ENCODE results near the gene CISD2. TPM values are rescaled to one million over a fixed set of nuclear protein-coding genes. Genes with fewer than 3 reads are reported as not detected.
A peak's percentile ranks its signal among the peaks of the same experiment; 100 is the strongest.
"Not testable (repeated sequence)": the region's sequence is repeated elsewhere in the genome, so short reads cannot be mapped to it uniquely, and the experiment has no call there.

CISD2 gene
- total RNA-seq, 2 experiments from 2014 or later: 31.9 to 42.3 TPM

DNA sequence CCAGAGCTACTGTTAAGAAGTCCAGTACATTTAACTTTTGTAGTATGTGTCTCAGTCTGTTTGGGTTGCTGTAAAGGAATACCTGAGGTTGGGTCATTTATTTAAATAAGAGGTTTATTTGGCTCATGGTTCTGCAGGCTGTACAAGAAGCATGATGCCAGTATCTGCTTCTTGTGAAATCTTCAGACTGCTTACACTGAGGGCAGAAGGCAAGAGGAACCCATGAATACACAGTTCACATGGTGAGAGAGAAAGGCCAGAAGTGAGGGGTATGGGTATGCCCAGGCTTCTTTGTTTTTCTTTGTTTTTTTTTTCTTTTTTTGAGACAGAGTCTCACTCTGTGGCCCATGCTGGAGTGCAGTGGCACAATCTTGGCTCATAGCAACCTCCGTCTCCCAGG is 6.0 kb upstream of the CISD2 start:
- no peak for DNase-seq
- no peak overlapping the region for H3K4me3 Mint-ChIP-seq
- CTCF ChIA-PET: no interaction called here
- peaks cover 66% of the 10 kb centered on the region for H3K36me3 Mint-ChIP-seq
- no peak for ATAC-seq
- no peak overlapping the region for H3K27ac Mint-ChIP-seq
- H3K9me3 Mint-ChIP-seq (ENCODE audit: low read depth): peaks cover 21% of the 10 kb centered on the region
- H3K4me1 Mint-ChIP-seq: peaks cover 36% of the 10 kb centered on the region
- no peaks in the 10 kb centered on the region for H3K27me3 Mint-ChIP-seq

DNA sequence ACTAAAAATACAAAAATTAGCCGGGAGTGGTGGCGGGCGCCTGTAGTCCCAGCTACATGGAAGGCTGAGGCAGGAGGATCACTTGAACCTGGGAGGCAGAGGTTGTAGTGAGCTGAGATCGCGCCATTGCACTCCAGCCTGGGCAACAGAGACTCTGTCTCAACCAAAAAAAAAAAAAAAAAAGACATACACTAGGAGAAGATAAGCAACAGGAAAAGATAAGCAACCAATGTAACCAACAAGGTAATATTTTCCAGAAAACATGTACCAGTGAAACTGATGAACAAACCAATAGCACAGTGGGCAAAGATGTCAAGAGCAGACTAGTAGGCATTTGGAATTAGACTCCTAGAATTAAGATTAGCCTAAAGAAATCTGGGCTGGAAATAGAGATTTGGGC is 3.5 kb upstream of the CISD2 start:
- H3K27ac Mint-ChIP-seq: peak overlapping the region; percentile 57
- CTCF ChIA-PET: interaction anchor here (5.4 kb wide), 1 partner anchor 37 kb away, joined by 36 read pairs; the partner anchor contains the start of gene UBE2D3
- peaks cover 52% of the 10 kb centered on the region for H3K36me3 Mint-ChIP-seq
- DNase-seq; H3K9me3 Mint-ChIP-seq (ENCODE audit: low read depth); H3K27me3 Mint-ChIP-seq; H3K4me3 Mint-ChIP-seq; ATAC-seq: not testable (repeated sequence)
- H3K4me1 Mint-ChIP-seq: peaks cover 39% of the 10 kb centered on the region

DNA sequence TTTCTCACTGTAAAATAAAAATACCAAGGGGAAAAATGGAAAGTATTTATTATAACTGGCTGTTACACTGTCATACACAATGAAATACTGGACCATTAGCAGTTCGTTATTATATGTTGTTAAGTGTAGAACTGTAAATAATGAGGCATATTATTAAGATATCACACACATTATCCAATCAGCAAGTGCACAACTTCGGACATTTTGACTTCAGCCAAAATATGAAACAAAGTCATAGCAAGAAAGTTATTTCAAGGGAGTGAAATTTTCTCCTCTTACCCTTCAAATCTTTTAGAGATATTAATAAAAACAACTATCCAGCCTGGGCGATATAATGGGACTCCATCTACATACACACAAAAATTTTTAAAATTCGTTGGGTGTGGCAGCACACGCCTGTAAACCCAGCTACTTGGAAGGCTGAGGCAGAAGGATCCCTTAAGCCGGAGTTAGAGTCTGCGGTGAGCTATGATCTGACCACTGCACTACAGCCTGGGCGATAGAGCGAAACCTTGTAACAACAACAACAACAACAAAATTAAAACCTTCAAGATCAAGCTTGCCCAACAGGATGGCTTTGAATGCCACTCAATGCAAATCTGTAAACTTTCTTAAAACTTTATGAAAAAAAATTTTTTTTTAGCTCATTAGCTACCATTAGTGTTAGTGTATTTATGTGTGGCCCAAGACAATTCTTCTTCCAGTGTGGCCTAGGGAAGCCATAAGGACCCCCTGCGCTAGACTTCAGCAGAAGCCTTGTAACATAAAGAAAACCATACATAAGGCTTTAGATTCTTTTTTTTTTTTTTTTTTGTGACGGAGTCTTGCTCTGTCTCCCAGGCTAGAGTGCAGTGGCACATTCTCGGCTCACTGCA is 1.3 kb upstream of the CISD2 start:
- H3K4me1 Mint-ChIP-seq: peaks cover 50% of the 10 kb centered on the region
- peak overlapping the region; percentile 90 for H3K4me3 Mint-ChIP-seq
- peaks cover 42% of the 10 kb centered on the region for H3K36me3 Mint-ChIP-seq
- ATAC-seq (no peak), DNase-seq (peak; percentile 42)
- H3K27ac Mint-ChIP-seq: peak overlapping the region; percentile 99
- H3K9me3 Mint-ChIP-seq (ENCODE audit: low read depth): peaks cover 2% of the 10 kb centered on the region
- CTCF ChIA-PET: interaction anchor here (3.2 to 5.4 kb wide), 2 partner anchors 39 to 43 kb away, joined by 14 to 36 read pairs; partner anchors contain the start of gene UBE2D3
- no peaks in the 10 kb centered on the region for H3K27me3 Mint-ChIP-seq

DNA sequence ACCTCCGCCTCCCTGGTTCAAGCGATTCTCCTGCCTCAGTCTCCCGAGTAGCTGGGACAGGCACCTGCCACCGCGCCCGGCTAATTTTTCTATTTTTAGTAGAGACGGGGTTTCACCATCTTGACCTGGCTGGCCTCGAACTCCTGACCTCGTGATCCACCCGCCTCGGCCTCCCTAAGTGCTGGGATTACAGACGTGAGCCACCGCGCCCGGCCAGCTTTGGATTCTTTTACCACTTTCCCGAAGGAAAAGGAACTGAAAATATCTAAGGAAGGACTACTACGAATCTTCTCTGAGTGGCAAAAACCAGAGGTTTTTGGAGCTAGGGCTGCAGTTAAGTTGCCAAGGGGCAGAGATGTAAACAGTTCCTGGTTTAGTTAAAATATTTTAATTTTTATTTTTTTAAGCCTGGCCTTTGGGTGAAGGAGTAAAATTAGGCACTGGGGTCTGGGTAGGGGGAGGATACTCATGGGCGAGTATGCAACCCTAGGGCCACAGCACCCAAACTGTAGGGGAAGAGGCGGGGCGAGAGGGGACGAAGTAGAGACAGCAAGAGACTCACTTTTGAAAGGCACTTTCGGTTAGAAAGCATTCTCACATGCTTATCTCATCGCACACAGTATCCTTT is 525 bp upstream of the CISD2 start:
- Mint-ChIP-seq H3K4me1 (peaks cover 54% of the 10 kb centered on the region), H3K9me3 (ENCODE audit: low read depth) (no peaks in the 10 kb centered on the region), H3K36me3 (peaks cover 43% of the 10 kb centered on the region), H3K4me3 (peak overlapping the region; percentile 90), H3K27ac (peak overlapping the region; percentile 99), H3K27me3 (no peaks in the 10 kb centered on the region)
- ATAC-seq (no peak), DNase-seq (peak; percentile 45)
- CTCF ChIA-PET: interaction anchor here (0.6 to 5.4 kb wide), 5 partner anchors 10 to 231 kb away, joined by 3 to 36 read pairs (median 5); partner anchors contain the start of genes BDH2 and UBE2D3

DNA sequence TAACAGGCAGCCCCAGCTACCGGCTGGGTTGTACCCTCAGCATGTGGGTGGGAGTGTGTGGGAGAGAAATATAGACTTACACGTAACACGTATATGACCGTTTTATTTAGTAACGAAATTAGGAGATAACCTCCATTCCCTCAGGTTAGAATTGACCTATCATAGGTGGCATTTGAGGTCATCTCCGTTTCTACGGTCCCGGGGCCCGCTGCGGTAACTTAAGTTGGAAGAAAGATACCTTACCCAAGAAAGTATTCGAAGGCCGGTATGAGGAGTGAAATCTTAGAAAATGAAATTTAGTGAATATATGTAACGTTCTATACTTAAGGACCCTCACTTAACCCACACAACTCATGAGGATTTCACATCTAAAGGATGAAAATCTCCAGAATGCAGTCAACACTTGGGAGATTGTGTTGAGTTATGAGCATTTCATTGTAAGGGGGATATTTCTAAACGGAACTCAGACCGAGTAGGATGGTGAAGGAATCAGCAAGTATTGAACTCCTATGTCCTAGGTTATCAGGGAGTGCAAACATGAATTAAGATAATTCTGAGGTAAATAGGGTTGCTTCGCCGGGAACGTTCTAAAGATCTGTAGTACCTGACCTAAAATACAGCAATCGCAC is 891 bp downstream of the CISD2 start:
- no peaks in the 10 kb centered on the region for H3K27me3 Mint-ChIP-seq
- no peak for DNase-seq

DNA sequence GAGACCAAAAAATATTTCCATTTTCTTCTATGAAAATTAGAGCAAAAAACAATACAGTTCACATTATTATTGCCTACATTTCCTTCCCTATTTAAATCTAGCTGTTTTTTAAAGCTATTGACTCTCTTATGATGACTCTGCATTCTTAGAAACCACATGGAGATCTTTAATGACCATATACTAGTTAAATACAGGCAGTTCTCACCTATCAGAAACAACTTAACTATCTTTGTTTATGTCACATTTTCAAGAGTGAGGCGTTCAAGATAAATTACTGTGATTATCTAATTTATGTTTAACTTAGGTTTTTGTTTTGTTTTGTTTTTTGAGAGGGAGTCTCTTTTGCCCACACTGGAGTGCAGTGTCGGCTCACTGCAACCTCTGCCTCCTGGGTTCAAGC is 3.0 kb downstream of the CISD2 start:
- H3K4me3 Mint-ChIP-seq: no peak overlapping the region
- no peak for DNase-seq
- no peak for ATAC-seq
- peaks cover 31% of the 10 kb centered on the region for H3K4me1 Mint-ChIP-seq
- H3K27ac Mint-ChIP-seq: peak overlapping the region; percentile 48
- CTCF ChIA-PET: interaction anchor here (1.2 to 1.3 kb wide), 2 partner anchors 35 to 44 kb away, joined by 3 read pairs; no protein-coding TSS in a partner anchor
- H3K27me3 Mint-ChIP-seq: no peaks in the 10 kb centered on the region
- peaks cover 3% of the 10 kb centered on the region for H3K9me3 Mint-ChIP-seq (ENCODE audit: low read depth)
- H3K36me3 Mint-ChIP-seq: peaks cover 51% of the 10 kb centered on the region

More for the DNA sequence above, 891 bp downstream of the CISD2 start:
- Mint-ChIP-seq H3K9me3 (ENCODE audit: low read depth) (no peaks in the 10 kb centered on the region), H3K4me3 (peak overlapping the region; percentile 90), H3K27ac (peak overlapping the region; percentile 99), H3K36me3 (peaks cover 45% of the 10 kb centered on the region), H3K4me1 (peaks cover 49% of the 10 kb centered on the region)
- no peak for ATAC-seq
- CTCF ChIA-PET: interaction anchor here (0.6 to 5.4 kb wide), 7 partner anchors 11 to 230 kb away, joined by 3 to 36 read pairs (median 3); partner anchors contain the start of genes BDH2 and UBE2D3

DNA sequence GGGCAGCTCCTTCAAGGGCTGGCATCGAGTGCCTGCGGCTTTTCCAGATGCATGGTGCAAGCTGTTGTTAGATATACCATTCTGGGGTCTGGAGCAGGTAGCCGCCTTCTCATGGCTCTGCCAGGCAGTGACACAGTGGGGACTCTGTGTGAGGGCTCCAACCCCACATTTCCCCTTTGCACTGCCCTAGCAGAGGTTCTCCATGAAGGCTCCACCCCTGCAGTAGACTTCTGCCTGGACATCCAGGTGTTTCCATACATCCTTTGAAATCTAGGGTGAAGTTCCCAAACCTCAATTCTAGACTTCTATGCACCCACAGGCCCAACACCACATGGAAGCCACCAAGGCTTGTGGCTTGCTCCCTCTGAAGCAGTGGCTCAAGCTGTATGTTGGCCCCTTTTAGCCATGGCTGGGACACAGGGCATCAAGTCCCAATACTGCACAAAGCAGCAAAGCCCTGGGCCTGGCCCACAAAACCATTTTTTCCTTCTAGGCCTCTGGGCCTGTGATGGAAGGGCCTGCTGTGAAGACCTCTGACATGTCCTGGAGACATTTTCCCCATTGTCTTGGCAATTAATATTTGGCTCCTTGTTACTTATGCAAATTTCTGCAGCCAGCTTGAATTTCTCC is 8.8 kb downstream of the CISD2 start:
- CTCF ChIA-PET, H3K27me3 Mint-ChIP-seq, H3K4me3 Mint-ChIP-seq, DNase-seq, ATAC-seq, H3K27ac Mint-ChIP-seq: not testable (repeated sequence)
- Mint-ChIP-seq H3K4me1 (peaks cover 14% of the 10 kb centered on the region), H3K36me3 (peaks cover 71% of the 10 kb centered on the region), H3K9me3 (ENCODE audit: low read depth) (peaks cover 11% of the 10 kb centered on the region)

DNA sequence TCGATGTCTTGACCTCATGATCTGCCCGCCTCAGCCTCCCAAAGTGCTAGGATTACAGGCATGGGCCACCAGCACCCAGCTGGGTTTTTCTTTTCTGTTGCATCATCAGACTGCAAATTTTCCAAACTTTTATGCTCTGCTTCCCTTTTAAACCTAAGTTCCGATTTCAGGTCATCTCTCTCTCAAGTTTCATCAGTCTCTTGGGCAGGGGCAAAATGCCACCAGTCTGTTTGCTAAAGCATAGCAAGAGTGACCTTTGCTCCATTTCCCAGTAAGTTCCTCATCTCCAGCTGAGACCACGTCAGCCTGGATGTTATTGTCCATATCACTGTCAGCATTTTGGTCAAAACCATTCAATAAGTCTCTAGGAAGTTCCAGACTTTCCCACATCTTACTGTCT is 9.6 kb downstream of the CISD2 start:
- DNase-seq, ATAC-seq, H3K27me3 Mint-ChIP-seq, H3K4me3 Mint-ChIP-seq, H3K27ac Mint-ChIP-seq, CTCF ChIA-PET: not testable (repeated sequence)
- Mint-ChIP-seq H3K9me3 (ENCODE audit: low read depth) (peaks cover 11% of the 10 kb centered on the region), H3K4me1 (peaks cover 10% of the 10 kb centered on the region), H3K36me3 (peaks cover 68% of the 10 kb centered on the region)

DNA sequence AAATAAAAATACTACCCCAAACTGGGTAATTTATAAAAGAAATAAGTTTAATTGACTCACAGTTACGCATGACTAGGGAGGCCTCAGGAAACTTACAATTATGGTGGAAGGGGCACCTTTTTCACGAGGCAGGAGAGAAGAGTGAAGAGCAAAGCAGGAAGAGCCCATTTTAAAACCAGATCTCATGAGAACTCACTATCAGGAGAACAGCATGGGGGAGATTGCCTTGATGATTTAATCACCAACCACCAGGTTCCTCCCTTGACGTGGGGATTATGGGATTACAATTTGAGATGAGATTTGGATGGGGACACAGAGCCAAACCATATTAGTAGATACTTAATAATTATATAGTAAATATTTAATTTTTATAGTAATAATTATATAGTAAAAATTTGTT is 10.1 kb downstream of the CISD2 start:
- DNase-seq: no peak
- peaks cover 11% of the 10 kb centered on the region for H3K9me3 Mint-ChIP-seq (ENCODE audit: low read depth)
- peaks cover 9% of the 10 kb centered on the region for H3K4me1 Mint-ChIP-seq
- no peak overlapping the region for H3K4me3 Mint-ChIP-seq
- peaks cover 64% of the 10 kb centered on the region for H3K36me3 Mint-ChIP-seq
- ATAC-seq: no peak
- no peaks in the 10 kb centered on the region for H3K27me3 Mint-ChIP-seq
- no peak overlapping the region for H3K27ac Mint-ChIP-seq
- CTCF ChIA-PET: no interaction called here

DNA sequence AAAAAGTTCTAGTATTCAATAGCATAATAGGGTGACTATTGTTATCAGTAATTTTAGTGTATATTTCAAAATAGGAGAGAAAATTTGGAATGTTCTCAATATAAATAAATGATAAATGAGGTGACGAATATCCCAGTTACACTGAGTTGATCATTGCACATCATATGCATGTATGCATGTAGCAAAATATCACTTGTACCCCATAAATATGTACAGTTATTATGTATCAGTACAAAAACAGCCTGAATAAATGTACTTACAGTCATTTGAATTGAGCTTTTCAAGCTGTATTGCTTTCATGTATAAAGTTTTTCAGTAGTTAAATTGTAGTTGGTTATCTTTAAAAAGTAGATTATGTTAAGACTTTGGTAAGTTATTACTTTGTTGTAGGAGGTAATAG is 12.6 kb downstream of the CISD2 start:
- CTCF ChIA-PET: interaction anchor here (0.9 kb wide), 1 partner anchor 12 kb away, joined by 3 read pairs; no protein-coding TSS in a partner anchor
- Mint-ChIP-seq H3K36me3 (peaks cover 47% of the 10 kb centered on the region), H3K9me3 (ENCODE audit: low read depth) (peaks cover 11% of the 10 kb centered on the region)

DNA sequence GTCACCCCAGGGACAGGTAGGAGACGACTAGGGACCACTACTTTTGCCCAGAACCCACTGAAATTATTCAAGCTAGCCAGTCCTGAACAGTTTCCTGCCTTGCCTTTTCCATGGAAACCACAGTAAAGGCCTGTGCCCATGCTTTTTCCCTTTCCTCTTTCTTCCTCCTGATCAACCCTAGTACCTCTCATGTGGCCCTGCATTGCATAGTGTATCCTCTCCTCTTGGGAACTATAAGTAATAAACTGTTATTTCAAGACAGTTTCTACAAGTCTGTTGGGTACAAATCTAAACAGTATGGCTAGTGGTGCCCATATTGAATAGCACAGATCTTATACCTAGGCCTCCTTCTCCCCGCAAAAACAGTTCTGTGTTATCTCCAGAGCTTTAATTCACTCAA is 14.5 kb downstream of the CISD2 start:
- H3K36me3 Mint-ChIP-seq: peaks cover 35% of the 10 kb centered on the region
- H3K27me3 Mint-ChIP-seq: no peaks in the 10 kb centered on the region
- H3K4me1 Mint-ChIP-seq: peaks cover 9% of the 10 kb centered on the region
- H3K4me3 Mint-ChIP-seq: no peak overlapping the region
- DNase-seq: no peak
- H3K27ac Mint-ChIP-seq: no peak overlapping the region
- CTCF ChIA-PET: no interaction called here
- no peak for ATAC-seq
- peaks cover 3% of the 10 kb centered on the region for H3K9me3 Mint-ChIP-seq (ENCODE audit: low read depth)

More for the DNA sequence above, 12.6 kb downstream of the CISD2 start:
- ATAC-seq (no peak), DNase-seq (no peak)
- H3K4me3 Mint-ChIP-seq: no peak overlapping the region
- H3K27me3 Mint-ChIP-seq: no peaks in the 10 kb centered on the region
- H3K4me1 Mint-ChIP-seq: peaks cover 9% of the 10 kb centered on the region
- H3K27ac Mint-ChIP-seq: no peak overlapping the region

DNA sequence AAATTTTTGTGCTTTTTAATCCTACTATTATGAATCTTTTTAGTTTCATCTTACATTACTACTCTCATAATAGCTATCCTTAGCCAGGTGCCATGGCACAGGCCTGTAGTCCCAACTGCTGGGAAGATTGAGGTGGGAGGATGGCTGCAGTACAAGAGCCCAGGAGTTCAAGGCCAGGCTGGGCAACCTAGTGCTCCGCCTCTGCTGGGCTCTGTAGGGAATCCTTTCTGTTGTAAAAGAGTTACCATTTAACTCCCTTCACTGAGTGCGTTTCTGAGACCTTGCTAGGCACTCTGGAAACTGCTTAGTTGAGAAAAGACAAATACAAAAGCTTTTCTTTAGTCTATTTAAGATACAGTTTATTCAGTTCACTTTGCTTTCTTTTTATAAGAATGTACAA is 19.8 kb downstream of the CISD2 start:
- CTCF ChIA-PET; DNase-seq; ATAC-seq; H3K9me3 Mint-ChIP-seq (ENCODE audit: low read depth); H3K27me3 Mint-ChIP-seq; H3K27ac Mint-ChIP-seq; H3K4me3 Mint-ChIP-seq; H3K4me1 Mint-ChIP-seq: not testable (repeated sequence)
- peaks cover 18% of the 10 kb centered on the region for H3K36me3 Mint-ChIP-seq

DNA sequence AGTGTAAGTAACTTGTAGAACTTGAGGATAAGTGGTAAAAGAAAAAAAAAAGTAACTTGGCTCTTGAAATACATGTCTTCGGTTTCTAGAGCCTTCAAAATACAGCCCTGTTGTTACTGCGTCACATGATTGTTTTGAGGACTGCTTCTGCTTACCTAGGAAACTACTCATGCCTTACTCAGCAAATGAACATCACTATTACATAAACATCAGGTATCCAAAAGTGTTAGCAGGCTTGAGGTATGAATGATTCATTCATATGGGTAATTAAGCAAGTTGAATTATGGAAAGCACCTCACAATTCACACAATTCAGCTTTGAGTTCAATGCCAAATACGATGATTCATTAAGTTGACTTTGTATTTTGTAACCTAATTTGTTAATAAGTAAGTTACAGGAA is 21.1 kb downstream of the CISD2 start:
- DNase-seq; H3K9me3 Mint-ChIP-seq (ENCODE audit: low read depth); ATAC-seq; H3K27ac Mint-ChIP-seq; H3K27me3 Mint-ChIP-seq; H3K4me1 Mint-ChIP-seq; H3K4me3 Mint-ChIP-seq; CTCF ChIA-PET: not testable (repeated sequence)
- peaks cover 18% of the 10 kb centered on the region for H3K36me3 Mint-ChIP-seq

Data from activated CD8-positive, alpha-beta memory T cell treated with anti-CD3 and anti-CD28 coated beads, Interleukin-2, amount 10 ng/mL, durations not matched to agents 7 days and 5 days (primary cell).